HepG2 (cell line): Measurements from ENCODE around the gene SKI. TPM values are rescaled to one million over a fixed set of nuclear protein-coding genes. Genes with fewer than 3 reads are reported as not detected.

Experiments
- BATF2 ChIP-seq: sonication (generic); formaldehyde crosslinking; IDR thresholded peaks from 2 replicates; pipeline ENCODE4 v1.8.0; 2022; ENCODE audit warnings: mild to moderate bottlenecking, missing genetic modification reagents, moderate library complexity
- CCDC6 ChIP-seq: sonication (generic); formaldehyde crosslinking; IDR thresholded peaks from 2 replicates; pipeline ENCODE4 v1.8.1; 2022; ENCODE audit warnings: mild to moderate bottlenecking, missing genetic modification reagents, moderate library complexity
- ELF3 ChIP-seq: IDR thresholded peaks from 2 replicates; pipeline ENCODE4 v1.6.1; 2016; ENCODE audit warnings: missing genetic modification reagents, missing compliant biosample characterization
- FLYWCH1 ChIP-seq: sonication (generic); formaldehyde crosslinking; IDR thresholded peaks from 2 replicates; pipeline ENCODE4 v1.8.1; 2023; ENCODE audit warnings: mild to moderate bottlenecking, missing genetic modification reagents
- GLI4 ChIP-seq: sonication (generic); formaldehyde crosslinking; IDR thresholded peaks from 2 replicates; pipeline ENCODE4 v1.5.1; 2020; ENCODE audit warnings: missing genetic modification reagents, mild to moderate bottlenecking, moderate library complexity, borderline replicate concordance
- GPN1 ChIP-seq: sonication (generic); formaldehyde crosslinking; IDR thresholded peaks from 2 replicates; pipeline ENCODE4 v1.5.1; 2020; ENCODE audit warnings: missing genetic modification reagents, borderline replicate concordance
- HES4 ChIP-seq: sonication (generic); formaldehyde crosslinking; IDR thresholded peaks from 2 replicates; pipeline ENCODE4 v1.9.0; 2021; ENCODE audit warnings: mild to moderate bottlenecking, missing genetic modification reagents, borderline replicate concordance
- KDM3A ChIP-seq: IDR thresholded peaks from 2 replicates; pipeline ENCODE4 v1.6.1; 2018; ENCODE audit warnings: low read depth, missing compliant biosample characterization
- MAFK ChIP-seq, 2 experiments: IDR thresholded peaks in 1 of 2; conservative IDR thresholded peaks in 1 of 2; 2 replicates each; pipeline ENCODE4 v1.6.1; 2011; ENCODE audit warnings: improper control_type of control experiment in 2 of 2, low read length in 2 of 2
- NFKB2 ChIP-seq: sonication (generic); formaldehyde crosslinking; IDR thresholded peaks from 2 replicates; pipeline ENCODE4 v1.4.0; 2020; ENCODE audit warnings: missing genetic modification reagents, borderline replicate concordance
- RBM22 ChIP-seq: fragments of 200-400 bp; formaldehyde crosslinking; optimal IDR thresholded peaks from 2 replicates; pipeline ENCODE3; 2017; ENCODE audit warnings: mild to moderate bottlenecking, low read length, moderate library complexity
- SAP130 ChIP-seq: IDR thresholded peaks from 2 replicates; pipeline ENCODE4 v1.6.1; 2016; ENCODE audit warnings: low read depth
- TEAD3 ChIP-seq: optimal IDR thresholded peaks from 2 replicates; pipeline ENCODE3; 2016; ENCODE audit warnings: borderline replicate concordance
- ZC3H13 ChIP-seq: sonication (generic); formaldehyde crosslinking; IDR thresholded peaks from 2 replicates; pipeline ENCODE4 v1.8.1; 2023; ENCODE audit warnings: mild to moderate bottlenecking, missing genetic modification reagents, moderate library complexity
- ZNF224 ChIP-seq: sonication (generic); formaldehyde crosslinking; IDR thresholded peaks from 2 replicates; pipeline ENCODE4 v1.5.0; 2020; ENCODE audit warnings: mild to moderate bottlenecking, missing genetic modification reagents
- ZNF260 ChIP-seq: sonication (generic); formaldehyde crosslinking; IDR thresholded peaks from 2 replicates; pipeline ENCODE4 v1.4.0; 2020; ENCODE audit warnings: missing genetic modification reagents, low read depth, mild to moderate bottlenecking, borderline replicate concordance
- ZNF3 ChIP-seq: IDR thresholded peaks from 2 replicates; pipeline ENCODE4 v1.7.0; 2017; ENCODE audit warnings: inconsistent platforms
- ZNF326 ChIP-seq: sonication (generic); formaldehyde crosslinking; IDR thresholded peaks from 2 replicates; pipeline ENCODE4 v1.4.0; 2020; ENCODE audit warnings: missing genetic modification reagents, borderline replicate concordance
- ZNF343 ChIP-seq: sonication (generic); formaldehyde crosslinking; IDR thresholded peaks from 2 replicates; pipeline ENCODE4 v1.4.0; 2020; ENCODE audit warnings: mild to moderate bottlenecking, missing genetic modification reagents
- ZNF589 ChIP-seq: sonication (generic); formaldehyde crosslinking; conservative IDR thresholded peaks from 2 replicates; pipeline ENCODE4 v1.8.0; 2022; ENCODE audit warnings: mild to moderate bottlenecking, moderate library complexity, missing genetic modification reagents
- ZNF646 ChIP-seq: sonication (generic); formaldehyde crosslinking; IDR thresholded peaks from 2 replicates; pipeline ENCODE4 v1.9.0; 2021; ENCODE audit warnings: mild to moderate bottlenecking, missing genetic modification reagents
- ZNF674 ChIP-seq: sonication (generic); formaldehyde crosslinking; IDR thresholded peaks from 2 replicates; pipeline ENCODE4 v1.5.0; 2020; ENCODE audit warnings: low read depth, mild to moderate bottlenecking, missing genetic modification reagents
- polyA plus RNA-seq, 8 experiments: library from polyadenylated mRNA; depleted of rRNA in 3 of 8; stranded (reverse) in 7 of 8; unstranded in 1 of 8; fragments of >200 nt; fragmentation: Illumina TruSeq in 4 of 8; extraction: Trizol in 4 of 8; gene quantifications; 2 replicates each; pipeline versions ENCODE4 v1.2.1 to v1.2.3, GENCODE V29; 2011 to 2016; ENCODE audit warnings: low read depth in 4 of 8, missing spikeins in 1 of 8, mixed read lengths in 1 of 8; ENCODE audit not compliant: insufficient read depth in 1 of 8
- total RNA-seq, 5 experiments: library from RNA; depleted of rRNA; stranded (reverse); fragments of >200 nt; fragmentation: Illumina TruSeq; extraction: Trizol; gene quantifications; 2 replicates each; pipeline ENCODE4 v1.2.3, GENCODE V29; 2016; ENCODE audit warnings: low read depth in 1 of 5
- TF ChIP-seq, protein P1 (sequence below): sonication (generic); formaldehyde crosslinking; IDR thresholded peaks from 2 replicates; pipeline ENCODE4 v1.8.0; 2022; ENCODE audit warnings: missing genetic modification reagents, mild to moderate bottlenecking, borderline replicate concordance

The SKI gene
- total and polyA plus RNA-seq, 2 of the 13 experiments (the other 11 are each of a cell fraction or from before 2014, with no cell fraction given), result 4.7 to 6.9 TPM

- TF ChIP-seq GLI4 (CRISPR knock-in tag) (no peak), ZNF326 (no peak), NFKB2 (CRISPR knock-in tag) (no peak; the same call in 1 of the 2 replicates), ZNF260 (CRISPR knock-in tag) (no peak), ELF3 (CRISPR knock-in tag) (no peak), CCDC6 (CRISPR knock-in tag) (no peak), KDM3A (no peak), SAP130 (CRISPR knock-in tag) (peak; percentile 51), ZNF646 (no peak), ZNF224 (no peak), FLYWCH1 (CRISPR knock-in tag) (no peak), BATF2 (CRISPR knock-in tag) (no peak), TEAD3 (no peak), RBM22 (no peak), MAFK (conservative IDR thresholded peaks at IDR 0.05 in 1 of 2, IDR thresholded peaks at IDR 0.05 in 1 of 2; ENCODE audit: low read length in 2 of 2) (no peak), HES4 (no peak), ZNF674 (CRISPR knock-in tag) (no peak), ZNF3 (CRISPR knock-in tag) (no peak), ZC3H13 (CRISPR knock-in tag) (no peak), ZNF589 (CRISPR knock-in tag) (no peak), ZNF343 (CRISPR knock-in tag) (no peak), GPN1 (CRISPR knock-in tag) (no peak)
- TF ChIP-seq, protein P1, sequence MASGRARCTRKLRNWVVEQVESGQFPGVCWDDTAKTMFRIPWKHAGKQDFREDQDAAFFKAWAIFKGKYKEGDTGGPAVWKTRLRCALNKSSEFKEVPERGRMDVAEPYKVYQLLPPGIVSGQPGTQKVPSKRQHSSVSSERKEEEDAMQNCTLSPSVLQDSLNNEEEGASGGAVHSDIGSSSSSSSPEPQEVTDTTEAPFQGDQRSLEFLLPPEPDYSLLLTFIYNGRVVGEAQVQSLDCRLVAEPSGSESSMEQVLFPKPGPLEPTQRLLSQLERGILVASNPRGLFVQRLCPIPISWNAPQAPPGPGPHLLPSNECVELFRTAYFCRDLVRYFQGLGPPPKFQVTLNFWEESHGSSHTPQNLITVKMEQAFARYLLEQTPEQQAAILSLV (CRISPR knock-in tag), result peak; percentile 57; the same call in 1 of the 2 replicates
Measured at GRCh38 chr1:2204415-2205190, 23.5 kb upstream of the SKI start (continued).
